Mammary epithelial cell (primary cell): ENCODE measurements around the gene UPK2.

ENCODE experiments used
- CTCF ChIP-seq, 2 donors: IDR thresholded peaks in 1 of 2; conservative IDR thresholded peaks in 1 of 2; 2 replicates each; pipeline ENCODE4 v1.5.1; 2011 to 2012; ENCODE audit warnings: inconsistent platforms in 2 of 2, low read length in 2 of 2, mild to moderate bottlenecking in 2 of 2, control low read depth in 1 of 2, low read depth in 1 of 2; ENCODE audit not compliant: insufficient read depth in 1 of 2; ENCODE audit errors: extremely low read depth in 1 of 2
- EZH2 ChIP-seq: IDR thresholded peaks from 2 replicates; pipeline ENCODE4 v1.6.1; 2012; ENCODE audit warnings: low read length, inconsistent platforms, borderline replicate concordance

GRCh38 chr11:118998822-118999221, 42.7 kb downstream of the UPK2 start:
- TF ChIP-seq CTCF (conservative IDR thresholded peaks at IDR 0.05 in 1 of 2, IDR thresholded peaks at IDR 0.05 in 1 of 2; ENCODE audit: extremely low read depth in 1 of 2, insufficient read depth in 1 of 2, low read depth in 1 of 2, low read length in 2 of 2) (no peak), EZH2 (no peak)
